Mesodermal cell (in vitro differentiated cells): Measurements from ENCODE around the gene KNOP1.

Experiments used
- H3K27ac ChIP-seq: 2 replicates; pipeline ENCODE4 v1.7.0; 2013; ENCODE audit warnings: mild to moderate bottlenecking, low read depth, low read length, moderate library complexity; ENCODE audit not compliant: severe bottlenecking
- H3K36me3 ChIP-seq: 2 replicates; pipeline ENCODE4 v1.7.1; 2013; ENCODE audit warnings: mild to moderate bottlenecking, low read length, moderate library complexity; ENCODE audit not compliant: control insufficient read depth, insufficient read depth
- H3K4me1 ChIP-seq: one replicate; pipeline ENCODE4 v1.7.1; 2013; ENCODE audit warnings: mild to moderate bottlenecking, low read length; ENCODE audit not compliant: insufficient read depth, control insufficient read depth, poor library complexity, severe bottlenecking
- H3K4me3 ChIP-seq: 2 replicates; pipeline ENCODE4 v1.7.0; 2013; ENCODE audit warnings: low read length, control low read depth, mild to moderate bottlenecking; ENCODE audit not compliant: insufficient read depth, poor library complexity, severe bottlenecking; ENCODE audit errors: extremely low read depth
- H3K9me3 ChIP-seq: 2 replicates; pipeline ENCODE4 v1.7.1; 2013; ENCODE audit warnings: mild to moderate bottlenecking, low read length, moderate library complexity; ENCODE audit not compliant: control insufficient read depth
- WGBS, 2 experiments: methylation state at CpG; one replicate each; pipeline ENCODE4 v1.1.5; 2013; ENCODE audit warnings: missing lambda C conversion rate in 2 of 2; ENCODE audit not compliant: insufficient coverage in 2 of 2; 5-methylcytosine and 5-hydroxymethylcytosine counted together

The KNOP1 gene

DNA sequence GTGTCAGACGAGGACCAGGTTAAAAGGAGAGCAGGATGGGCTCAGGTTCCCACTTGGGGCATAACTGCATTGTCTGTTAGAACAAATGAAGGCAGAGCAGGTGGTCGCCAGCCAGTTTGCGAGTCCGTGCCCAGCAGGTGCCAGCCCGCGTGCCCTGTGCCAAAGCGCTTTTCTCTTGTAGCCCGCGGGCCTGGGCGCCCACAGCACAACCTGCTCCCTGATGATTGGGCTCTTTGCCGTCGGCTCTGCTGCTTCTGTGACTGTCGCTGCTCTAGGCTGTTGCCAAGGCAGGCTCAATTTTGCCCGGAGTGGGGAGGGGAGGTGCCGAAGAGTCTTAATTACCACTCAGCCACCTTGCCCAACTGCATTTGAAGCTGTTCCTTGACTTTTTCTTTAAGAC lies 21.1 kb downstream of the KNOP1 start:
- Histone ChIP-seq H3K4me1 (peaks cover 10% of the 10 kb centered on the region), H3K36me3 (peaks cover 61% of the 10 kb centered on the region), H3K27ac (no peak overlapping the region), H3K4me3 (no peak overlapping the region), H3K9me3 (no peaks in the 10 kb centered on the region)
- 96 to 97% methylated on average over 13 to 15 of the region's 15 CpGs for WGBS, 2 experiments

DNA sequence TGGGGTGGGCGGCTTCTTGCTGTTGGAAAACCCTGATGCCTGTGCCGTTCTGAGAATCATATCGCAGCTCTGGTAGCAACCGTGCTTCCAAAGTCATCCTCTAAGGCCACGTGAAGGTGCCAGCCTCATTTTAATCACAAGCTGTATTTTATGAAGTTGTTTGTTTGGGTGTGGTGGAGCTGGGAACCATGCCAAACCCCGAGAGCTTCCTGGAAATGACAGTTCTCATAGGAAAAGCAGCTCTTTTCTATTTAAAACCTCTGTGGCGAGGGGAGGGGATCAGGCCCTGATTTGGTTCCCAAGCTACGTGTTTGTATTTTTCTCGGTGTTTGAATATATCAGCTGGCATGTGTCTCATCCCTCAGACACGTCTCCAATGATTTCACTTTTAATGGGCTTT lies 21.7 kb downstream of the KNOP1 start:
- 90 to 93% methylated on average over 8 to 9 of the region's 10 CpGs for WGBS, 2 experiments
- Histone ChIP-seq H3K4me1 (peaks cover 10% of the 10 kb centered on the region), H3K4me3 (no peak overlapping the region), H3K27ac (no peak overlapping the region), H3K36me3 (peaks cover 60% of the 10 kb centered on the region), H3K9me3 (no peaks in the 10 kb centered on the region)

GRCh38 chr16:19694989-19695388 lies 23.0 kb downstream of the KNOP1 start:
- Histone ChIP-seq H3K27ac (no peak overlapping the region), H3K36me3 (peaks cover 50% of the 10 kb centered on the region), H3K4me1 (peaks cover under 1% of the 10 kb centered on the region), H3K9me3 (no peaks in the 10 kb centered on the region), H3K4me3 (no peak overlapping the region)
- 87 to 94% methylated on average over 5 to 7 of the region's 8 CpGs for WGBS, 2 experiments

DNA sequence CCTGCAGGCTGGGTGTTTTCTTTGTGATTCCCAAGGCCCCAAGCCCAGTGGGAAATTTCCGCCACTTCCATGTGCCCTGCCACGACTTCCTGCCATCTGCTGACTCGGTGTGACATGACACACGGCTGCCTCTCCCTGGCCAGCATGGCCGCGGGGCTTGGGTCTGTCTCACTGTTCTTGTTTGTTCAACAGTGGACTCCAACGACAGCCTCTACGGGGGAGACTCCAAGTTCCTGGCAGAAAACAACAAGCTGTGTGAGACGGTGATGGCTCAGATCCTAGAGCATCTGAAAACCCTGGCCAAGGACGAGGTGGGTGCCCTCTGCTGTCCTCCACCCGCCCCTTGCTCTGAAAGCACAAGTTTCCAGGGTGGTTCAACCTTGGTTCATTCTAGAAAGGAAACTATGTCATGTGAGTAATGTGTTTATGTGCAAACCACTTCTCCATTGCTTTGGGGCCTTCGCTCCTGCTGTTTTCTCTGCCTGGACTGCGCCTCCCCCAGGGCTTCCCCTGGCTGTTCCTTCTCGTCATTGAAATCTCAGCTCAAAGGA lies 26.8 kb downstream of the KNOP1 start:
- H3K4me3 ChIP-seq = no peak overlapping the region
- H3K27ac ChIP-seq = no peak overlapping the region
- H3K36me3 ChIP-seq = peaks cover 30% of the 10 kb centered on the region
- H3K9me3 ChIP-seq = no peaks in the 10 kb centered on the region
- WGBS, 2 experiments = 88 to 95% methylated on average over 10 to 13 of the region's 14 CpGs
- H3K4me1 ChIP-seq = no peaks in the 10 kb centered on the region

- Histone ChIP-seq H3K9me3 (peaks cover 1% of the 10 kb centered on the region), H3K4me3 (no peak overlapping the region), H3K4me1 (no peaks in the 10 kb centered on the region), H3K36me3 (peaks cover 34% of the 10 kb centered on the region), H3K27ac (no peak overlapping the region)
- WGBS, 2 experiments = 94 to 96% methylated on average over 4 of the region's 4 CpGs
Observed at GRCh38 chr16:19690196-19690595, 27.8 kb downstream of the KNOP1 start.

- no peak overlapping the region for H3K27ac ChIP-seq
- H3K36me3 ChIP-seq = peaks cover 42% of the 10 kb centered on the region
- H3K4me3 ChIP-seq = no peak overlapping the region
- H3K9me3 ChIP-seq = peaks cover 3% of the 10 kb centered on the region
- no peaks in the 10 kb centered on the region for H3K4me1 ChIP-seq
- WGBS, 2 experiments = 95 to 100% methylated on average over 2 to 4 of the region's 5 CpGs
Observed at GRCh38 chr16:19689342-19689741, 28.7 kb downstream of the KNOP1 start.

- Histone ChIP-seq H3K4me3 (no peak overlapping the region), H3K36me3 (peaks cover 51% of the 10 kb centered on the region), H3K27ac (no peak overlapping the region), H3K4me1 (no peaks in the 10 kb centered on the region), H3K9me3 (peaks cover 3% of the 10 kb centered on the region)
- WGBS, 2 experiments = 94 to 97% methylated on average over 13 to 18 of the region's 18 CpGs
Observed at GRCh38 chr16:19688396-19689024, 29.5 kb downstream of the KNOP1 start.

DNA sequence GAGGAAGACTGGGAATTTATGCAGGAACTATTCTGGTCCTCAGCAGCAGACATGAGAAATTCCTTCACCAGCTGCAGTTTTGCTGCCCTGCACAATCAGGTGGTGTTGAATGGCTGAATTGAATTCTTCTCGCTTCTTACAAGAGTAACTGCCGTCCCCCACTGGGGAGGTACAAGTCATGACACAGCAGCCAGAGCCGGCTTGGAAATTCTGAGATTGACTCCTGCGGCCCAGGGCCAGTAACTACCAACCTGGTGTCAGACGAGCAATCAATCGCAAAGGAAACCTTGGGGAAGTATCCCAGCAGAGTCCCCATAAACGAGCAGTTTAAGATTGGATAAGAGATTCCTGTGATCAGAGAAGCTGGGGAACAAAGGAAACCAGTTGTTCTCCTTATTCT lies 30.7 kb downstream of the KNOP1 start:
- Histone ChIP-seq H3K4me1 (no peaks in the 10 kb centered on the region), H3K36me3 (peaks cover 53% of the 10 kb centered on the region), H3K4me3 (no peak overlapping the region), H3K27ac (no peak overlapping the region), H3K9me3 (peaks cover 3% of the 10 kb centered on the region)
- WGBS, 2 experiments = 66 to 78% methylated on average over 5 to 7 of the region's 7 CpGs

DNA sequence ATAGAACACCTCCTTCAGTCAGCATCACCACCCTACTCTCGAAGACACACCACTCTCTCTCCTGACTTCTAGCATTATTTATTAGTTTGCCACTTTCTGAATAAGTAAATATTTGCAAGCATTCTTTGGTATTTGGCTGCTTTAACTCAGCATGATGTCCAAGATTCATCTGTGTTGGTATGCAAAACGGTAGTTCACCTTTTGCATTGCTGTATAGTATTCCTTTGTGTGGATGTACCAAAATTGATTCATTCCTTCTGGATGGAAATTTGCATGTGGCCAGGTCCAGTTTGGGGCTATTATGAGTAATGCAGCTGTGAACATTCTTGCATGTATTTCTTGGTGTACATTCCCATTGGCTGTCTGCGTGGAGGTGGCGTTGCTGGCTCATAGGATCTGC lies 32.9 kb downstream of the KNOP1 start:
- Histone ChIP-seq H3K4me1 (no peaks in the 10 kb centered on the region), H3K9me3 (peaks cover 3% of the 10 kb centered on the region), H3K27ac (no peak overlapping the region), H3K4me3 (no peak overlapping the region), H3K36me3 (peaks cover 51% of the 10 kb centered on the region)
- 91 to 96% methylated on average over 3 to 4 of the region's 4 CpGs for WGBS, 2 experiments

- no peaks in the 10 kb centered on the region for H3K4me1 ChIP-seq
- WGBS, 2 experiments = 91 to 93% methylated on average over 4 to 6 of the region's 6 CpGs
- H3K27ac ChIP-seq = no peak overlapping the region
- no peak overlapping the region for H3K4me3 ChIP-seq
- H3K9me3 ChIP-seq = peaks cover 3% of the 10 kb centered on the region
- peaks cover 51% of the 10 kb centered on the region for H3K36me3 ChIP-seq
Observed at GRCh38 chr16:19683453-19684236, 34.4 kb downstream of the KNOP1 start.

DNA sequence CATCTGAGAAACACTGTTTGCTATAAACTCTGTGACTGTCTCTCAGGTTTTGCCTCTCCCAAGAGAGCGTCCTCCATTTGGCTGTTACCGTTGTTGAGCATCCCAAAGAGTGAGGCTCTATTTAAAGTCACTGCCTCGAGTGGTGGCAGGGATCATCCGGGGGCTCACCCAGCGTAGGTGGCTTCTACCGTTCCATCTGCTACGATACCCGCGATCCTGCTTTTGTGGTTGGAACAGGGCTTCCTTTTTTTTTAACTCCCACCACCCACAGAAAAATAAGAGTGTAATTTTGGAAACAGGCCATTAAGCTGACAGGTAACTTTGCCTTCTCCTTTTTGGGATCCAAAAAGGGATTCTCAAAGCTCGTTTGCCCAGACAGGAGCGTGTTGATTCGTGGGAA lies 36.4 kb downstream of the KNOP1 start:
- no peak overlapping the region for H3K4me3 ChIP-seq
- H3K27ac ChIP-seq = no peak overlapping the region
- peaks cover 3% of the 10 kb centered on the region for H3K9me3 ChIP-seq
- WGBS, 2 experiments = 88 to 92% methylated on average over 6 to 8 of the region's 12 CpGs
- H3K4me1 ChIP-seq = no peaks in the 10 kb centered on the region
- H3K36me3 ChIP-seq = peaks cover 51% of the 10 kb centered on the region
